HepG2 (cell line): ENCODE measurements around the gene PDIA2. TPM values are rescaled to one million over a fixed set of nuclear protein-coding genes. Genes with fewer than 3 reads are reported as not detected.

ENCODE experiments used
- ATAC-seq: fragments of 200-7000 bp; cut with Tn5 transposase; 3 replicates; pipeline ENCODE4 v1.9.1; 2020; ENCODE audit warnings: mild to moderate bottlenecking, moderate library complexity
- BruUV-seq: library from RNA; stranded (reverse); fragments of 400-500 nt; replicated peaks from 2 replicates; lab custom pipeline; 2021; lab: Mats Ljungman, UMichigan
- CTCF ChIA-PET: fragments of 300-600 bp; formaldehyde crosslinking; extraction: SDS; loops from one replicate; lab custom pipeline; 2021; ENCODE audit warnings: low total read pairs, inconsistent platforms, low intra/inter-chr PET ratio; lab: Yijun Ruan, JAX
- POLR2A ChIA-PET: fragments of 350-600 bp; sonication (Branson Sonifier 250); formaldehyde crosslinking; loops from one replicate; lab custom pipeline; 2020; ENCODE audit warnings: antibody characterized with exemption, inconsistent platforms; lab: Yijun Ruan, JAX
- DNase-seq: peaks from one replicate; pipeline ENCODE4 v3.0.0-alpha.2; 2015; ENCODE audit warnings: low spot score
- FAIRE-seq: peaks from 3 replicates; lab custom pipeline; 2011; peaks lifted over from hg19 to GRCh38; lab: Jason Lieb, UNC
- H2AFZ ChIP-seq: one replicate; pipeline ENCODE4 v1.6.1; 2011; ENCODE audit warnings: low read length, inconsistent platforms
- H3K27ac ChIP-seq: fragments of 300-600 bp; 3 replicates; pipeline ENCODE4 v1.8.0; 2011; ENCODE audit warnings: mixed run types, mild to moderate bottlenecking, mixed read lengths, low read length, inconsistent platforms; ENCODE audit not compliant: insufficient read depth; ENCODE audit errors: extremely low read length
- H3K27me3 ChIP-seq, 2 experiments: fragments of 200-600 bp in 1 of 2; 2 replicates in 1 of 2; 3 replicates in 1 of 2; pipeline versions ENCODE4 v1.6.0 to v1.8.0; 2011; ENCODE audit warnings: low read length in 2 of 2, mild to moderate bottlenecking in 2 of 2, moderate library complexity in 2 of 2, inconsistent platforms in 1 of 2; ENCODE audit not compliant: insufficient read depth in 2 of 2, control insufficient read depth in 1 of 2
- H3K36me3 ChIP-seq, 2 experiments: fragments of 200-600 bp in 1 of 2; replicated peaks in 1 of 2; 2 replicates in 1 of 2; 3 replicates in 1 of 2; pipeline versions ENCODE4 v1.5.1 to v1.8.0; 2011; ENCODE audit warnings: low read length in 2 of 2, inconsistent platforms in 1 of 2; ENCODE audit not compliant: insufficient read depth in 2 of 2, control insufficient read depth in 1 of 2
- H3K4me1 ChIP-seq: 2 replicates; pipeline ENCODE4 v1.5.1; 2012; ENCODE audit warnings: low read length, inconsistent platforms; ENCODE audit not compliant: insufficient read depth
- H3K4me2 ChIP-seq: 2 replicates; pipeline ENCODE4 v1.6.0; 2011; ENCODE audit warnings: low read depth, low read length, inconsistent platforms
- H3K4me3 ChIP-seq, 3 experiments: fragments of 200-600 bp in 1 of 3; sonication (generic), shearing (Covaris generic) in 1 of 3; replicated peaks in 1 of 3; 2 replicates each; pipeline ENCODE4 v1.5.1; 2011 to 2016; ENCODE audit warnings: low read length in 3 of 3, inconsistent platforms in 2 of 3, low read depth in 2 of 3, mild to moderate bottlenecking in 2 of 3, control low read depth in 1 of 3, mixed read lengths in 1 of 3; ENCODE audit not compliant: insufficient read depth in 1 of 3
- H3K79me2 ChIP-seq: one replicate; pipeline ENCODE4 v1.6.1; 2011; ENCODE audit warnings: low read length, inconsistent platforms; ENCODE audit not compliant: insufficient read depth
- H3K9ac ChIP-seq: 2 replicates; pipeline ENCODE4 v1.6.0; 2011; ENCODE audit warnings: mild to moderate bottlenecking, low read depth, low read length, inconsistent platforms; ENCODE audit not compliant: insufficient read depth
- H3K9me3 ChIP-seq: 2 replicates; pipeline ENCODE4 v1.5.1; 2012; ENCODE audit warnings: mild to moderate bottlenecking, low read length
- H4K20me1 ChIP-seq: 2 replicates; pipeline ENCODE4 v1.6.0; 2011; ENCODE audit warnings: inconsistent platforms, mild to moderate bottlenecking, low read length, moderate library complexity; ENCODE audit not compliant: insufficient read depth
- BORCS8-MEF2B ChIP-seq: sonication (generic); formaldehyde crosslinking; IDR thresholded peaks from 2 replicates; pipeline ENCODE4 v1.8.0; 2022; ENCODE audit warnings: mild to moderate bottlenecking, missing genetic modification reagents
- FOXP1 ChIP-seq, 2 experiments: fragments of 450-650 bp in 1 of 2; IDR thresholded peaks; 2 replicates each; pipeline ENCODE4 v1.6.1; 2017 to 2018; ENCODE audit warnings: antibody characterized with exemption in 1 of 2
- JUNB ChIP-seq: sonication (generic); formaldehyde crosslinking; IDR thresholded peaks from 2 replicates; pipeline ENCODE4 v1.8.0; 2022; ENCODE audit warnings: missing genetic modification reagents, mild to moderate bottlenecking, borderline replicate concordance
- MAZ ChIP-seq, 2 experiments: sonication (generic) in 1 of 2; formaldehyde crosslinking in 1 of 2; IDR thresholded peaks; 2 replicates each; pipeline versions ENCODE4 v1.5.0 to v1.6.1; 2012 to 2020; ENCODE audit warnings: low read depth in 2 of 2, mild to moderate bottlenecking in 2 of 2, borderline replicate concordance in 1 of 2, improper control_type of control experiment in 1 of 2, low read length in 1 of 2, missing genetic modification reagents in 1 of 2, moderate library complexity in 1 of 2
- PHF21A ChIP-seq: sonication (generic); formaldehyde crosslinking; IDR thresholded peaks from 2 replicates; pipeline ENCODE4 v1.5.0; 2020; ENCODE audit warnings: mild to moderate bottlenecking, missing genetic modification reagents
- PLRG1 ChIP-seq: fragments of 450-650 bp; conservative IDR thresholded peaks from 2 replicates; pipeline ENCODE4 v1.6.1; 2016
- POLR2A ChIP-seq, 2 experiments: IDR thresholded peaks; 2 replicates each; pipeline ENCODE4 v1.6.1; 2011; ENCODE audit warnings: low read depth in 2 of 2, low read length in 2 of 2, mild to moderate bottlenecking in 1 of 2, moderate library complexity in 1 of 2; ENCODE audit not compliant: insufficient read depth in 1 of 2
- THAP11 ChIP-seq: IDR thresholded peaks from 2 replicates; pipeline ENCODE4 v1.6.1; 2016; ENCODE audit warnings: missing biosample characterization, missing genetic modification reagents
- ZNF382 ChIP-seq: sonication (generic); formaldehyde crosslinking; IDR thresholded peaks from 2 replicates; pipeline ENCODE4 v1.5.0; 2020; ENCODE audit warnings: missing genetic modification reagents, mild to moderate bottlenecking, borderline replicate concordance
- ZNF674 ChIP-seq: sonication (generic); formaldehyde crosslinking; IDR thresholded peaks from 2 replicates; pipeline ENCODE4 v1.5.0; 2020; ENCODE audit warnings: low read depth, mild to moderate bottlenecking, missing genetic modification reagents
- WGBS: methylation state at CpG from one replicate; pipeline ENCODE4 v1.1.6; 2017; ENCODE audit warnings: low lambda C conversion rate; 5-methylcytosine and 5-hydroxymethylcytosine counted together
- in situ Hi-C: cut with HindIII; loops from 2 replicates; pipeline ENCODE4 v1.10.0; 2017; ENCODE audit warnings: low pct_unique_long_range_greater_than_20kb; ENCODE audit not compliant: extremely low pct_ligation_motif_present
- intact Hi-C: fragments of 100-400 bp; cut with micrococcal nuclease; formaldehyde crosslinking; loops from one replicate; pipeline ENCODE4 v1.10.0; 2022; ENCODE audit not compliant: unreplicated experiment
- polyA plus RNA-seq, 8 experiments: library from polyadenylated mRNA; depleted of rRNA in 3 of 8; stranded (reverse) in 7 of 8; unstranded in 1 of 8; fragments of >200 nt; fragmentation: Illumina TruSeq in 4 of 8; extraction: Trizol in 4 of 8; gene quantifications; 2 replicates each; pipeline versions ENCODE4 v1.2.1 to v1.2.3, GENCODE V29; 2011 to 2016; ENCODE audit warnings: low read depth in 4 of 8, missing spikeins in 1 of 8, mixed read lengths in 1 of 8; ENCODE audit not compliant: insufficient read depth in 1 of 8
- total RNA-seq, 5 experiments: library from RNA; depleted of rRNA; stranded (reverse); fragments of >200 nt; fragmentation: Illumina TruSeq; extraction: Trizol; gene quantifications; 2 replicates each; pipeline ENCODE4 v1.2.3, GENCODE V29; 2016; ENCODE audit warnings: low read depth in 1 of 5
- TF ChIP-seq, protein P1 (sequence below): sonication (generic); formaldehyde crosslinking; IDR thresholded peaks from 2 replicates; pipeline ENCODE4 v1.5.0; 2020; ENCODE audit warnings: mild to moderate bottlenecking, missing genetic modification reagents
- TF ChIP-seq, protein P2 (sequence below), 2 experiments: sonication (generic) in 1 of 2; formaldehyde crosslinking in 1 of 2; IDR thresholded peaks; 2 replicates each; pipeline versions ENCODE4 v1.6.1 to v1.9.0; 2014 to 2022; ENCODE audit warnings: antibody characterized with exemption in 1 of 2, borderline replicate concordance in 1 of 2, inconsistent platforms in 1 of 2, low read depth in 1 of 2, missing genetic modification reagents in 1 of 2

The PDIA2 gene
- total and polyA plus RNA-seq, 2 of the 13 experiments (the other 11 are each of a cell fraction or from before 2014, with no cell fraction given), result 0.35 to 1.9 TPM

DNA sequence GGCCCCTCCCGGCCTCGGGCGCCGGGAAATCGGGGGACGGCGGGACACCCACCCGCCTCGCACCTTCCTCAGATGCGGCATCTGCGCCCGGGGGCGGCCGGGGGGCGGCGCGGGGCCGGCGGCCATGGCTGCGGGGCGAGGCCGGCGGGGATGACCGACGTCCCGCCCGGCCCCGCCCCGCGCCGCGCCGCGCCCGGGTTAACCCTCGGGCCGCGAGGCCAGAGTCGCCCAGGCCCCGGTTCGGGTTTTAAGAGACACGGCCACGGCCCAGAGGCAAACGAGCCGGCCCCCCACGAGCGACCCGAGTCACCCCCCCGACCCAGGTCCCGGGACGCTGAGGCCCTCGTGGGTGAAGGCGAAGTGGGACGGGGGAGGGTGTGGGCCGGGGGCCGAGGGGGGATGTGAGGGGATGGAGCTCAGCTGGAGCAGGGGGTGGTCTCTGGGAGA is 7.2 kb upstream of the PDIA2 start, which contains the start of gene RGS11:
TSS of gene RGS11 (minus strand) at position 159 of the 447 bp plus-strand sequence. CDS start at position 126, 33 bp downstream.
- H3K4me1 ChIP-seq, result peaks cover 24% of the 10 kb centered on the region
- POLR2A ChIA-PET, result interaction anchor here (0.6 kb wide), 1 partner anchor 77 kb away, joined by 3 read pairs; the partner anchor contains the start of gene AXIN1
- WGBS, result 6% methylated on average over 39 of the region's 56 CpGs

More for the DNA sequence above, 7.2 kb upstream of the PDIA2 start, which contains the start of gene RGS11:
- no peak within 1 kb of the TSS for H2AFZ ChIP-seq
- H3K36me3 ChIP-seq, result no peaks in the 10 kb centered on the region
- DNase-seq, result no peak
- CTCF ChIA-PET, result no interaction called here
- H3K4me3 ChIP-seq, result peak within 1 kb of the TSS in 2 of 3 experiments; percentile 42 to 59; a peak in 3 of 6 replicates
- BruUV-seq, result no TSS peak
- H3K9ac ChIP-seq, result no peak within 1 kb of the TSS
- TF ChIP-seq JUNB (CRISPR knock-in tag) (no peak), ZNF382 (CRISPR knock-in tag) (no peak), PLRG1 (no peak), FOXP1 (IDR thresholded peaks at IDR 0.05) (no peak), FOXP1 (CRISPR knock-in tag; IDR thresholded peaks at IDR 0.05) (no peak), THAP11 (no peak), PHF21A (CRISPR knock-in tag) (no peak), BORCS8-MEF2B (CRISPR knock-in tag) (no peak), MAZ (IDR thresholded peaks at IDR 0.05; ENCODE audit: borderline replicate concordance, low read depth, low read length) (no peak), MAZ (CRISPR knock-in tag; IDR thresholded peaks at IDR 0.05; ENCODE audit: low read depth) (no peak), POLR2A (IDR thresholded peaks at IDR 0.05; ENCODE audit: insufficient read depth in 1 of 2, low read depth in 2 of 2, low read length in 2 of 2) (no peak), ZNF674 (CRISPR knock-in tag) (no peak)
- TF ChIP-seq, protein P1, sequence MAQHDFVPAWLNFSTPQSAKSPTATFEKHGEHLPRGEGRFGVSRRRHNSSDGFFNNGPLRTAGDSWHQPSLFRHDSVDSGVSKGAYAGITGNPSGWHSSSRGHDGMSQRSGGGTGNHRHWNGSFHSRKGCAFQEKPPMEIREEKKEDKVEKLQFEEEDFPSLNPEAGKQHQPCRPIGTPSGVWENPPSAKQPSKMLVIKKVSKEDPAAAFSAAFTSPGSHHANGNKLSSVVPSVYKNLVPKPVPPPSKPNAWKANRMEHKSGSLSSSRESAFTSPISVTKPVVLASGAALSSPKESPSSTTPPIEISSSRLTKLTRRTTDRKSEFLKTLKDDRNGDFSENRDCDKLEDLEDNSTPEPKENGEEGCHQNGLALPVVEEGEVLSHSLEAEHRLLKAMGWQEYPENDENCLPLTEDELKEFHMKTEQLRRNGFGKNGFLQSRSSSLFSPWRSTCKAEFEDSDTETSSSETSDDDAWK, result no peak
- TF ChIP-seq, protein P2, sequence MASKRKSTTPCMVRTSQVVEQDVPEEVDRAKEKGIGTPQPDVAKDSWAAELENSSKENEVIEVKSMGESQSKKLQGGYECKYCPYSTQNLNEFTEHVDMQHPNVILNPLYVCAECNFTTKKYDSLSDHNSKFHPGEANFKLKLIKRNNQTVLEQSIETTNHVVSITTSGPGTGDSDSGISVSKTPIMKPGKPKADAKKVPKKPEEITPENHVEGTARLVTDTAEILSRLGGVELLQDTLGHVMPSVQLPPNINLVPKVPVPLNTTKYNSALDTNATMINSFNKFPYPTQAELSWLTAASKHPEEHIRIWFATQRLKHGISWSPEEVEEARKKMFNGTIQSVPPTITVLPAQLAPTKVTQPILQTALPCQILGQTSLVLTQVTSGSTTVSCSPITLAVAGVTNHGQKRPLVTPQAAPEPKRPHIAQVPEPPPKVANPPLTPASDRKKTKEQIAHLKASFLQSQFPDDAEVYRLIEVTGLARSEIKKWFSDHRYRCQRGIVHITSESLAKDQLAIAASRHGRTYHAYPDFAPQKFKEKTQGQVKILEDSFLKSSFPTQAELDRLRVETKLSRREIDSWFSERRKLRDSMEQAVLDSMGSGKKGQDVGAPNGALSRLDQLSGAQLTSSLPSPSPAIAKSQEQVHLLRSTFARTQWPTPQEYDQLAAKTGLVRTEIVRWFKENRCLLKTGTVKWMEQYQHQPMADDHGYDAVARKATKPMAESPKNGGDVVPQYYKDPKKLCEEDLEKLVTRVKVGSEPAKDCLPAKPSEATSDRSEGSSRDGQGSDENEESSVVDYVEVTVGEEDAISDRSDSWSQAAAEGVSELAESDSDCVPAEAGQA (IDR thresholded peaks at IDR 0.05; ENCODE audit: low read depth), result no peak
- TF ChIP-seq, protein P2 (CRISPR knock-in tag; IDR thresholded peaks at IDR 0.05; ENCODE audit: borderline replicate concordance), result no peak
- TF ChIP-seq, all 625 proteins: peak for 0
- Histone ChIP-seq H4K20me1 (no peaks in the 10 kb centered on the region), H3K27me3 (peaks cover 12 to 70% of the 10 kb centered on the region in 2 experiments), H3K4me2 (peak within 1 kb of the TSS; percentile 55), H3K27ac (no peak within 1 kb of the TSS), H3K9me3 (no peaks in the 10 kb centered on the region), H3K79me2 (no peaks in the 10 kb centered on the region)
- ATAC-seq (no peak), FAIRE-seq (no peak)
- in situ Hi-C loops, result no loop called here
- intact Hi-C loops, result no loop called here
